Neutrophil (primary cell): Measurements from ENCODE around the gene THSD7B.

Source experiments
- H3K27ac ChIP-seq: fragments of 200-600 bp; sonication (generic); 2 replicates; pipeline ENCODE4 v1.5.1; 2016; ENCODE audit warnings: mild to moderate bottlenecking, moderate library complexity
- H3K27me3 ChIP-seq: fragments of 200-600 bp; sonication (generic); 2 replicates; pipeline ENCODE4 v1.6.0; 2016; ENCODE audit warnings: mild to moderate bottlenecking
- H3K36me3 ChIP-seq: fragments of 200-600 bp; sonication (generic); 2 replicates; pipeline ENCODE4 v1.5.1; 2017
- H3K4me1 ChIP-seq, 2 experiments: fragments of 200-600 bp in 1 of 2; sonication (generic) in 1 of 2; 1 replicate in 1 of 2; 2 replicates in 1 of 2; pipeline versions ENCODE4 v1.5.1 to v1.6.1; 2013 to 2016; ENCODE audit warnings: low read depth in 1 of 2, low read length in 1 of 2, mild to moderate bottlenecking in 1 of 2, moderate library complexity in 1 of 2; ENCODE audit not compliant: control insufficient read depth in 1 of 2, insufficient read depth in 1 of 2
- H3K4me3 ChIP-seq, 2 experiments: fragments of 200-600 bp in 1 of 2; sonication (generic) in 1 of 2; 1 replicate in 1 of 2; 2 replicates in 1 of 2; pipeline ENCODE4 v1.5.1; 2013 to 2016; ENCODE audit warnings: low read depth in 1 of 2, low read length in 1 of 2, mild to moderate bottlenecking in 1 of 2, moderate library complexity in 1 of 2
- H3K9me3 ChIP-seq: fragments of 200-600 bp; sonication (generic); 2 replicates; pipeline ENCODE4 v1.5.1; 2016
- CTCF ChIP-seq: fragments of 200-600 bp; sonication (generic); IDR thresholded peaks from 2 replicates; pipeline ENCODE4 v1.5.1; 2016; ENCODE audit warnings: antibody characterized with exemption

THSD7B gene

GRCh38 chr2:136765256-136766072 lies at the start of gene THSD7B:
TSS of gene THSD7B (plus strand) at chr2:136765545. CDS start at chr2:136882179, 116,634 bp downstream.
- no peak within 1 kb of the TSS for H3K27ac ChIP-seq
- H3K36me3 ChIP-seq, result no peaks in the 10 kb centered on the region
- no peaks in the 10 kb centered on the region for H3K4me1 ChIP-seq
- no peaks in the 10 kb centered on the region for H3K9me3 ChIP-seq
- no peak for TF ChIP-seq CTCF
- peaks cover 87% of the 10 kb centered on the region for H3K27me3 ChIP-seq
- no peak within 1 kb of the TSS for H3K4me3 ChIP-seq

- H3K36me3 ChIP-seq, result no peaks in the 10 kb centered on the region
- no peaks in the 10 kb centered on the region for H3K27me3 ChIP-seq
- no peaks in the 10 kb centered on the region for H3K9me3 ChIP-seq
- no peak overlapping the region for H3K27ac ChIP-seq
- no peak overlapping the region for H3K4me3 ChIP-seq
- TF ChIP-seq CTCF, result no peak
- no peaks in the 10 kb centered on the region for H3K4me1 ChIP-seq
These were observed 47.1 kb upstream of the THSD7B start for GRCh38 chr2:136718273-136718672.

- H3K27me3 ChIP-seq, result no peaks in the 10 kb centered on the region
- no peak overlapping the region for H3K27ac ChIP-seq
- no peaks in the 10 kb centered on the region for H3K4me1 ChIP-seq
- no peaks in the 10 kb centered on the region for H3K9me3 ChIP-seq
- no peak overlapping the region for H3K4me3 ChIP-seq
- no peaks in the 10 kb centered on the region for H3K36me3 ChIP-seq
- TF ChIP-seq CTCF, result no peak
These were observed 37.2 kb upstream of the THSD7B start for GRCh38 chr2:136727973-136728699.

GRCh38 chr2:136736236-136736635 lies 29.1 kb upstream of the THSD7B start:
- no peak for TF ChIP-seq CTCF
- no peaks in the 10 kb centered on the region for H3K36me3 ChIP-seq

GRCh38 chr2:136738044-136738443 lies 27.3 kb upstream of the THSD7B start:
- Histone ChIP-seq H3K27me3 (no peaks in the 10 kb centered on the region), H3K27ac (no peak overlapping the region), H3K36me3 (no peaks in the 10 kb centered on the region), H3K4me1 (no peaks in the 10 kb centered on the region), H3K9me3 (no peaks in the 10 kb centered on the region), H3K4me3 (no peak overlapping the region)
- TF ChIP-seq CTCF, result no peak

More at GRCh38 chr2:136736236-136736635, 29.1 kb upstream of the THSD7B start:
- Histone ChIP-seq H3K4me1 (no peaks in the 10 kb centered on the region), H3K9me3 (no peaks in the 10 kb centered on the region), H3K27me3 (no peaks in the 10 kb centered on the region), H3K4me3 (no peak overlapping the region), H3K27ac (no peak overlapping the region)
